Neural cell (in vitro differentiated cells): ENCODE data around the gene CTRL. TPM values are rescaled to one million over a fixed set of nuclear protein-coding genes. Genes with fewer than 3 reads are reported as not detected.

Experiments
- H2AFZ ChIP-seq: fragments of 200-600, 300-800 bp; sonication (generic), shearing (Covaris generic); 2 replicates; pipeline ENCODE4 v1.6.0; 2014; ENCODE audit warnings: low read depth, mild to moderate bottlenecking, antibody characterized with exemption, low read length, moderate library complexity
- H3F3A ChIP-seq: fragments of 200-600 bp; shearing (Covaris generic); 2 replicates; pipeline ENCODE4 v1.6.1; 2016; ENCODE audit warnings: mild to moderate bottlenecking, moderate library complexity, mixed read lengths, antibody characterized with exemption, low read length; ENCODE audit not compliant: insufficient read depth, poor library complexity, severe bottlenecking
- H3K27ac ChIP-seq: fragments of 200-600, 300-800 bp; sonication (generic), shearing (Covaris generic); 2 replicates; pipeline ENCODE4 v1.5.1; 2014; ENCODE audit warnings: mild to moderate bottlenecking, low read length, moderate library complexity
- H3K27me3 ChIP-seq: fragments of 300-800, 200-600 bp; sonication (generic), shearing (Covaris generic); 2 replicates; pipeline ENCODE4 v1.6.0; 2014; ENCODE audit warnings: mild to moderate bottlenecking, low read depth, low read length, moderate library complexity; ENCODE audit not compliant: insufficient read depth
- H3K36me3 ChIP-seq: fragments of 300-800, 200-600 bp; sonication (generic), shearing (Covaris generic); 2 replicates; pipeline ENCODE4 v1.5.1; 2014; ENCODE audit warnings: mild to moderate bottlenecking, antibody characterized with exemption, low read length, moderate library complexity; ENCODE audit not compliant: insufficient read depth
- H3K4me2 ChIP-seq: fragments of 300-800, 200-600 bp; sonication (generic), shearing (Covaris generic); 2 replicates; pipeline ENCODE4 v1.6.0; 2014; ENCODE audit warnings: mild to moderate bottlenecking, low read length
- H3K4me3 ChIP-seq: fragments of 300-800, 200-600 bp; sonication (generic), shearing (Covaris generic); 2 replicates; pipeline ENCODE4 v1.5.1; 2014; ENCODE audit warnings: mild to moderate bottlenecking, low read length, moderate library complexity
- H3K79me2 ChIP-seq: fragments of 200-600 bp; shearing (Covaris generic); replicated peaks from 2 replicates; pipeline ENCODE4 v1.6.0; 2014; ENCODE audit warnings: mild to moderate bottlenecking, low read length, moderate library complexity; ENCODE audit not compliant: insufficient read depth
- H3K9ac ChIP-seq: fragments of 300-800, 200-600 bp; sonication (generic), shearing (Covaris generic); 2 replicates; pipeline ENCODE4 v1.6.1; 2016; ENCODE audit warnings: mild to moderate bottlenecking, low read length, mixed read lengths
- H3K9me2 ChIP-seq: fragments of 200-600 bp; shearing (Covaris generic); 2 replicates; pipeline ENCODE4 v1.6.1; 2016; ENCODE audit warnings: mild to moderate bottlenecking, low read length, mixed read lengths; ENCODE audit not compliant: insufficient read depth
- H3K9me3 ChIP-seq: fragments of 200-600, 300-800 bp; sonication (generic), shearing (Covaris generic); 2 replicates; pipeline ENCODE4 v1.6.1; 2016; ENCODE audit warnings: mild to moderate bottlenecking, mixed run types, low read length, moderate library complexity, mixed read lengths
- H4K20me1 ChIP-seq: fragments of 200-600 bp; shearing (Covaris generic); 2 replicates; pipeline ENCODE4 v1.6.1; 2016; ENCODE audit warnings: mild to moderate bottlenecking, mixed run types; ENCODE audit not compliant: insufficient read depth
- EP300 ChIP-seq: fragments of 450-650 bp; conservative IDR thresholded peaks from 2 replicates; pipeline ENCODE4 v1.6.1; 2014; ENCODE audit warnings: antibody characterized with exemption, mild to moderate bottlenecking, moderate library complexity; ENCODE audit not compliant: poor library complexity, severe bottlenecking
- MXI1 ChIP-seq: fragments of 450-650 bp; conservative IDR thresholded peaks from 2 replicates; pipeline ENCODE4 v1.6.1; 2014; ENCODE audit warnings: antibody characterized with exemption, mild to moderate bottlenecking; ENCODE audit not compliant: poor library complexity, severe bottlenecking
- POLR2AphosphoS5 ChIP-seq: IDR thresholded peaks from 2 replicates; pipeline ENCODE4 v1.6.1; 2012
- RAD21 ChIP-seq: fragments of 450-650 bp; conservative IDR thresholded peaks from 2 replicates; pipeline ENCODE4 v1.6.1; 2014; ENCODE audit warnings: antibody characterized with exemption, mild to moderate bottlenecking, moderate library complexity
- SMC3 ChIP-seq: fragments of 450-650 bp; conservative IDR thresholded peaks from 2 replicates; pipeline ENCODE4 v1.6.1; 2014; ENCODE audit warnings: antibody characterized with exemption, mild to moderate bottlenecking, moderate library complexity; ENCODE audit not compliant: poor library complexity
- TAF1 ChIP-seq: IDR thresholded peaks from 2 replicates; pipeline ENCODE4 v1.6.1; 2012; ENCODE audit warnings: low read depth
- polyA plus RNA-seq: library from polyadenylated mRNA; depleted of rRNA; stranded (reverse); fragments of >200 nt; gene quantifications from 2 replicates; pipeline ENCODE4 v1.2.3, GENCODE V29; 2014
- TF ChIP-seq, protein P1 (sequence below): fragments of 450-650 bp; IDR thresholded peaks from 2 replicates; pipeline ENCODE4 v1.5.1; 2014; ENCODE audit warnings: antibody characterized with exemption, mild to moderate bottlenecking, moderate library complexity; ENCODE audit not compliant: poor library complexity, severe bottlenecking
- TF ChIP-seq, protein P2 (sequence below): IDR thresholded peaks from 2 replicates; pipeline ENCODE4 v1.6.1; 2012; ENCODE audit warnings: borderline replicate concordance

The CTRL gene
- polyA plus RNA-seq, 1 donor from 2014 or later: 3.8 TPM

DNA sequence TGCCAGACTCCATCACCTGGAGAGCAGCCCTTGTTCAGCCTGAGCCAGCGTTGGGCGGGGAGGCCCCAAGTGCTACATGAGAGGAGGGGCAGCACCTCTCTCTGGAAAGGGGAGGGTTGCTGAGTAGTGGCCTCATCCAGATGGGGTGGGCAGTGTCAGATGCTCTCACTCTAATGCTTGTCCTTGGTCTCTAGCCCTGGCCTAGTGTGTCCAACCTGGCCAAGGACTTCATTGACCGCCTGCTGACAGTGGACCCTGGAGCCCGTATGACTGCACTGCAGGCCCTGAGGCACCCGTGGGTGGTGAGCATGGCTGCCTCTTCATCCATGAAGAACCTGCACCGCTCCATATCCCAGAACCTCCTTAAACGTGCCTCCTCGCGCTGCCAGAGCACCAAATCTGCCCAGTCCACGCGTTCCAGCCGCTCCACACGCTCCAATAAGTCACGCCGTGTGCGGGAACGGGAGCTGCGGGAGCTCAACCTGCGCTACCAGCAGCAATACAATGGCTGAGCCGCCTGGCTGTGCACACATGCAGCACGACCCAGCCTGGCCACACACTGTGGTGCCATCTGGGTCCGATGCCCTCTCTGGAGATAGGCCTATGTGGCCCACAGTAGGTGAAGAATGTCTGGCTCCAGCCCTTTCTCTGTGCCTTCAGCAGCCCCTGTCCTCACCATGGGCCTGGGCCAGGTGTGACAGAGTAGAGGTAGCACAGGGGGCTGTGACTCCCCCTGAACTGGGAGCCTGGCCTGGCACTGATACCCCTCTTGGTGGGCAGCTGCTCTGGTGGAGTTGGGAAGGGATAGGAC lies 4.3 kb downstream of the CTRL start (continued):
- TF ChIP-seq, protein P1, sequence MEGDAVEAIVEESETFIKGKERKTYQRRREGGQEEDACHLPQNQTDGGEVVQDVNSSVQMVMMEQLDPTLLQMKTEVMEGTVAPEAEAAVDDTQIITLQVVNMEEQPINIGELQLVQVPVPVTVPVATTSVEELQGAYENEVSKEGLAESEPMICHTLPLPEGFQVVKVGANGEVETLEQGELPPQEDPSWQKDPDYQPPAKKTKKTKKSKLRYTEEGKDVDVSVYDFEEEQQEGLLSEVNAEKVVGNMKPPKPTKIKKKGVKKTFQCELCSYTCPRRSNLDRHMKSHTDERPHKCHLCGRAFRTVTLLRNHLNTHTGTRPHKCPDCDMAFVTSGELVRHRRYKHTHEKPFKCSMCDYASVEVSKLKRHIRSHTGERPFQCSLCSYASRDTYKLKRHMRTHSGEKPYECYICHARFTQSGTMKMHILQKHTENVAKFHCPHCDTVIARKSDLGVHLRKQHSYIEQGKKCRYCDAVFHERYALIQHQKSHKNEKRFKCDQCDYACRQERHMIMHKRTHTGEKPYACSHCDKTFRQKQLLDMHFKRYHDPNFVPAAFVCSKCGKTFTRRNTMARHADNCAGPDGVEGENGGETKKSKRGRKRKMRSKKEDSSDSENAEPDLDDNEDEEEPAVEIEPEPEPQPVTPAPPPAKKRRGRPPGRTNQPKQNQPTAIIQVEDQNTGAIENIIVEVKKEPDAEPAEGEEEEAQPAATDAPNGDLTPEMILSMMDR: no peak
- TF ChIP-seq MXI1 (no peak), TAF1 (no peak), POLR2AphosphoS5 (no peak), EP300 (no peak)

DNA sequence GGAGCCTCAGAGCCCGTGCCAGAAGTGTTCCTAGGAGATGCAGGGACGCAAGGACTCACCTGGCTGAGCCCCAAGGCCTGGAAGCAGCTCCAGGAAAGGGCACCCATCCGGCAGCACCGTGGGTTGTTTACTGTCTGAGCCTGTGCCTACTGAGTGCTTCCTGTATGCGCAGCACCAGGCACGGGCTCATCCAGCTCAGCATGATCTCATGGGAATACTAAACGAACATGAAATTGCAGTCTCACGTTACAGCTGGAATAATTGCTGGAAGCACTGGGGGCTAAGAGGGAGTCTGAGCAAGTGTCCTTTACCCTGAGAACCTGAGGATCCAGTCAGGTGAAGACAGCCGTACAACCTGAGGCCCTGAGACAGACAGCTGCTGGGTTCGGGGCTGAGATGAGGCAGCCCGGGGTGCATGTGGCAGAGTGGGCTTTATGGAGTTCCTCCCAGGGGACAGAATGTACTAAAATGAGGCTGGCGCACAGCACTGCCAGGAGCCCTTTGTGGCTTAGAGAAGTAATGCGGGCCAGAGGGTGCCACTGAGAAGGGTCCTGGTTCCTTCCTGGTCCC lies 5.4 kb downstream of the CTRL start:
- H3K4me2 ChIP-seq: no peak overlapping the region
- H3F3A ChIP-seq: no peaks in the 10 kb centered on the region
- H3K27ac ChIP-seq: no peak overlapping the region
- no peaks in the 10 kb centered on the region for H3K9me2 ChIP-seq
- TF ChIP-seq, protein P1: peak; percentile 18
- TF ChIP-seq RAD21 (no peak), POLR2AphosphoS5 (no peak), TAF1 (no peak)
- no peaks in the 10 kb centered on the region for H3K9me3 ChIP-seq
- H3K9ac ChIP-seq: no peak overlapping the region
- no peaks in the 10 kb centered on the region for H4K20me1 ChIP-seq
- H3K4me3 ChIP-seq: no peak overlapping the region
- H2AFZ ChIP-seq: no peak overlapping the region
- H3K36me3 ChIP-seq: no peaks in the 10 kb centered on the region
- no peaks in the 10 kb centered on the region for H3K27me3 ChIP-seq
- H3K79me2 ChIP-seq: no peaks in the 10 kb centered on the region

DNA sequence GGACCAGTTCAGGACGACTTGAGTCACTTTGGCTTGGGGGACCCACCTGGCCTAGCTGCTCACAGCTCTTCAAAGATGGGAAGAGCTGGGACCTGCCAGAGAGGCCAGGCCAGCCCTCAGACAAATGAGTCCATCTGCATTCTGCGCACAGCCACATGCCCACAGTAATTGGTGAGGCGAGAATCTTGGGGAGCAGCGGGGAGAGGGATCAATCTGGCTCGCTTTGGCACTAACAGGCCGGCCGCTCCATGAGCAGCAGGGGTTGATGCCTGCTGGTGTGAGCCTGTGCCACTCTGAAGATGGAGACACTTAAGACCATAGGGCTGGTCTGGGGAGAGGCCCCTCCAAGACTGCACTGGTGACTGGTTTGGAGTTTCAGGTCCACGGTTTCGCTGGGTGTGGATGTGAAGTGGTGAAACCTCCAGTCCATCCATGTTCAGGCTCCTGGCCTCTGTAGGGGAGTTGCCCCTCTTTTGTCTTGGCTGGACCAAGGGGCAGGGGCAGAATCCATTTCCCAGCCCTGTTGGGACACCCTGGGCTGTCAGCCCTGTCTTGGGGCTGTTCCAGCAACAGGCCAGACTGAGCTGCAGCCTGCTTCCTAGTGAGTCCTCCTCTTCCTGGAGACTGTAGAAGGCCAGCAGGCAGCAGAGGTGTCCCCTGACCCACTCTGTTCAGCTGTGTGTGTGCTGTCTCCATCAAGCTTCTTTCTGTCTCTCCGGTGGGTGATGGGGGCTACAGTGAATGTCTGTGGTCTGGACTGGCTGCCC lies 7.3 kb downstream of the CTRL start:
- no peaks in the 10 kb centered on the region for H3K27me3 ChIP-seq
- no peaks in the 10 kb centered on the region for H3K9me2 ChIP-seq
- no peak overlapping the region for H3K4me3 ChIP-seq
- no peak overlapping the region for H3K4me2 ChIP-seq
- no peaks in the 10 kb centered on the region for H3F3A ChIP-seq
- no peak overlapping the region for H3K9ac ChIP-seq
- H3K36me3 ChIP-seq: no peaks in the 10 kb centered on the region
- H3K79me2 ChIP-seq: no peaks in the 10 kb centered on the region
- H3K27ac ChIP-seq: no peak overlapping the region
- H4K20me1 ChIP-seq: no peaks in the 10 kb centered on the region
- H2AFZ ChIP-seq: no peak overlapping the region
- H3K9me3 ChIP-seq: no peaks in the 10 kb centered on the region
- TF ChIP-seq TAF1: no peak
- TF ChIP-seq, protein P1: no peak
- no peak for TF ChIP-seq MXI1
- TF ChIP-seq SMC3: no peak
- TF ChIP-seq, protein P2, sequence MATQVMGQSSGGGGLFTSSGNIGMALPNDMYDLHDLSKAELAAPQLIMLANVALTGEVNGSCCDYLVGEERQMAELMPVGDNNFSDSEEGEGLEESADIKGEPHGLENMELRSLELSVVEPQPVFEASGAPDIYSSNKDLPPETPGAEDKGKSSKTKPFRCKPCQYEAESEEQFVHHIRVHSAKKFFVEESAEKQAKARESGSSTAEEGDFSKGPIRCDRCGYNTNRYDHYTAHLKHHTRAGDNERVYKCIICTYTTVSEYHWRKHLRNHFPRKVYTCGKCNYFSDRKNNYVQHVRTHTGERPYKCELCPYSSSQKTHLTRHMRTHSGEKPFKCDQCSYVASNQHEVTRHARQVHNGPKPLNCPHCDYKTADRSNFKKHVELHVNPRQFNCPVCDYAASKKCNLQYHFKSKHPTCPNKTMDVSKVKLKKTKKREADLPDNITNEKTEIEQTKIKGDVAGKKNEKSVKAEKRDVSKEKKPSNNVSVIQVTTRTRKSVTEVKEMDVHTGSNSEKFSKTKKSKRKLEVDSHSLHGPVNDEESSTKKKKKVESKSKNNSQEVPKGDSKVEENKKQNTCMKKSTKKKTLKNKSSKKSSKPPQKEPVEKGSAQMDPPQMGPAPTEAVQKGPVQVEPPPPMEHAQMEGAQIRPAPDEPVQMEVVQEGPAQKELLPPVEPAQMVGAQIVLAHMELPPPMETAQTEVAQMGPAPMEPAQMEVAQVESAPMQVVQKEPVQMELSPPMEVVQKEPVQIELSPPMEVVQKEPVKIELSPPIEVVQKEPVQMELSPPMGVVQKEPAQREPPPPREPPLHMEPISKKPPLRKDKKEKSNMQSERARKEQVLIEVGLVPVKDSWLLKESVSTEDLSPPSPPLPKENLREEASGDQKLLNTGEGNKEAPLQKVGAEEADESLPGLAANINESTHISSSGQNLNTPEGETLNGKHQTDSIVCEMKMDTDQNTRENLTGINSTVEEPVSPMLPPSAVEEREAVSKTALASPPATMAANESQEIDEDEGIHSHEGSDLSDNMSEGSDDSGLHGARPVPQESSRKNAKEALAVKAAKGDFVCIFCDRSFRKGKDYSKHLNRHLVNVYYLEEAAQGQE: no peak
